HG02588 (cell line): ENCODE results near the gene PAQR9.
"Not testable (repeated sequence)": the region's sequence is repeated elsewhere in the genome, so short reads cannot be mapped to it uniquely, and the experiment has no call there.

ENCODE experiments used
- ATAC-seq: cut with Tn5 transposase; IDR thresholded peaks from one replicate; pipeline ENCODE4 v1.9.1; 2021; ENCODE audit warnings: mild to moderate bottlenecking, moderate library complexity; ENCODE audit not compliant: unreplicated experiment

PAQR9 gene, protein sequence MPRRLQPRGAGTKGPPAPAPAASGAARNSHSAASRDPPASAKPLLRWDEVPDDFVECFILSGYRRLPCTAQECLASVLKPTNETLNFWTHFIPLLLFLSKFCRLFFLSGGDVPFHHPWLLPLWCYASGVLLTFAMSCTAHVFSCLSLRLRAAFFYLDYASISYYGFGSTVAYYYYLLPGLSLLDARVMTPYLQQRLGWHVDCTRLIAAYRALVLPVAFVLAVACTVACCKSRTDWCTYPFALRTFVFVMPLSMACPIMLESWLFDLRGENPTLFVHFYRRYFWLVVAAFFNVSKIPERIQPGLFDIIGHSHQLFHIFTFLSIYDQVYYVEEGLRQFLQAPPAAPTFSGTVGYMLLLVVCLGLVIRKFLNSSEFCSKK

DNA sequence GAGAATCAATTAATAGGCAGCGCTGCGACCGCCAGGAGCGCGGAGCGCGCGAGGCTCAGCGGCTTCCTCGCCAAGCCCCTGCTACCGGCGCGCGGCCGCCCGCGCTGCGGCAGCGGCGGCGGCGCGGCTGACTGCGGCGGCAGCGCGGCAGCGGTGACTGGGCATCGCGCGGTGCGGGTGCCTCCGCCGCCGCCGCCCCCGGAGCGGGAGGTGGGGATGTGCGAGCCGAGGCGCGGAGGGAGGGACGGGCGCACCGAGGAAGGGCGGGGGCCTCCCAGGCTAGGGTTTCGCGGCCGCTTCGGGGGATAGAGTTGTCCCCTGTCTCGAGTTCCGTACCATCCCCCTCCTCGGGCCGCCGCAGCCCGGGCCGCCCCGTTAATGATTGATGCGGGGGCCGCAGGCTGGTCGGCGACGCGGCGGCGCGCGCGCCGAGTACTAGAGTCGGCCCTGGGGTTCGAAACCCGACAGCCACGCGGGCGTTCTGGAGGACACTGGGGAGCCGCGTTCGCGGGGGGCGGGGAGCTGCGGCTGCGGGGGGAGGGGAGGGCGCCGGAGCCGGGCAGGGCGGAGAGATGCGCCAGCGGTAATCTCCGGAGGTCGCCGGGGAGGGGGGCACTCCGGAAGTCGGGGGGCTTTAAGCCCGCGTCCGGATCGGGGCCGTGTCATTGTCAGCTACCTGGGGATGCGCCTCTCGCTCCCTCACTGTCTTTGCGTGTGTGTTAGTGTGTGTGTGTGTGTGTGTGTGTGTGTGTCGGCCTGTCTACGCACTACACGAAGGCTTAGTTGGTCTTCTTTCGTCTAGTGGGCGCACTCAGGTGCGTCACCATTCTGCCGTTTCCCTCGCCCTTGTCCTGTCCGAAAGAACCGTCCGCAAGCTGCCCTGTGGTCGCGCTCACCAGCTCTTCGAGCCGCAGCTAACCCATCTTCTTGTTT lies at the start of gene PAQR9:
TSS of gene PAQR9 (minus strand) at position 159 of the 933 bp plus-strand sequence. CDS start 338 bp downstream, outside the sequence.
- no peak for ATAC-seq

DNA sequence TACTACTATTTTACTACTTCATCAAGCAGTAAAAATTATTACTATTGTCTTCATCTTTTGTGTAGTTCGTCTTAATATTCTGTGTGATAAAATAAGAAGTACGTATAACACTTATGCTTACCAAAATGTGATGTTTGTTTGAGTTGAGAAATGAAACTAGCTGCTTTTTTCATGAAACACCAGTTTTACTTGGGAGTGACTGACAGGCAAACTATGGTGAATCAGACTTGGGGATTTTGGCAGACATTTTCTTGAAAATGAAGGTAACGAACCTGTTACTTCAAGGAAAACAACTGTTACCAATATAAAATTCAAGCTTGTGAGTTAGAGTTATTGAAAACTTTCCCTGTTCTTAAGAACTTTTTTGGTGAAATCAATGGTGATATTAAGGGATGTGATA lies 48.2 kb upstream of the PAQR9 start:
- no peak for ATAC-seq

DNA sequence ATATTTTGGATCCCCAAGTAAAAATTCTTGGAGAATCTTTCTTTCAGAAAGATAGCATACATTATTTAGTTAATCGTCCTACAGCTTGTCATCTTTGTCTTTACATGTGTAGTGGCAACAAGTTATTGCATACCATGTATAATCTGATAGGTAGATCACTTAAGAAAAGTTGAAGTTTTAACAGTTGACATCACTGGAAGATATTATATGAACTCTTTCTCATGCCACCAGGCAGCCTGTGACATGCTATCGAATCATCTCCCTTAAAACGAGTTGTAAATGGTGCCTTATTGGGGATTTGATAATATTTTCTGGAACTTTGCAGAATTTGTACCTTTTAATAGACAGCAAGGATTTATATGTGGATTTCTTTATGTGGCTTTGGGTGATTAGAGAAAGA lies 46.5 kb upstream of the PAQR9 start:
- no peak for ATAC-seq

DNA sequence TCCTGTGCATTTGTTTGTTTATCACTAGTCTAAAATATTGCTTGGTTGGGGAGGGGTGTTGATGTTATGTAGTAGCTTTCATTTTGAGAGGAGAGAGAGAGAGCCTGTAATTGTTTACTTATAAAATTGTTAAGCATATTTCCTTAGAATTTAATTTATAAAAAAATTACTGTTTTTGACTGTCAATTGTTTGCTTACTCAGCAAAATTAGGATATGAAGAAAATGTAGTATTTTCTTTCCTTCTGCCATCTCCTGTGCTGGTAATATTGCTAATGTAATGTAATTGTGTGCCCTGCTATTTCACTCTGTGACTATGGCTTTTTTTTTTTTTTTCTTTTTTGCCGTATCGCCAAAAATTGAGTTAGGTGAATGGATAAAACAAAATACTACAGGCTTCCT lies 41.3 kb upstream of the PAQR9 start:
- no peak for ATAC-seq

DNA sequence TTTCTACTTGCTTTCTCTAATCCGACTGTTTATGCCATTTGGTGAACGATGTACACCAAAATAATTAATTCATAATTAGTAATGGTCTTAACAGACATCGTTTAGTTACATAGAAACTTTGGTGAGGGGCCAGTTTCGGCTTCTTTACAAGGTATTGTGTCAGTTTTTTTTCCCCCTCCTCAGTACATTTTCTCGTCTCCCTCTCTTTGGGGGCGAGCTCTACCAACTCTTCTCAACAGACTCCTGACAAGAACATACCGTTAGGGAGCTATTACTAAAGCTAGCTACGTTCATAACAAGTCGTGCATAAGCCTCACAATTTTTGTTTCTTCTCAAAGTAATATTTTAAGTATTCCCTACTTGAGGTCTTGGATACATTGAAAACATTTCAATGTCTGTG lies 39.3 kb upstream of the PAQR9 start:
- no peak for ATAC-seq

DNA sequence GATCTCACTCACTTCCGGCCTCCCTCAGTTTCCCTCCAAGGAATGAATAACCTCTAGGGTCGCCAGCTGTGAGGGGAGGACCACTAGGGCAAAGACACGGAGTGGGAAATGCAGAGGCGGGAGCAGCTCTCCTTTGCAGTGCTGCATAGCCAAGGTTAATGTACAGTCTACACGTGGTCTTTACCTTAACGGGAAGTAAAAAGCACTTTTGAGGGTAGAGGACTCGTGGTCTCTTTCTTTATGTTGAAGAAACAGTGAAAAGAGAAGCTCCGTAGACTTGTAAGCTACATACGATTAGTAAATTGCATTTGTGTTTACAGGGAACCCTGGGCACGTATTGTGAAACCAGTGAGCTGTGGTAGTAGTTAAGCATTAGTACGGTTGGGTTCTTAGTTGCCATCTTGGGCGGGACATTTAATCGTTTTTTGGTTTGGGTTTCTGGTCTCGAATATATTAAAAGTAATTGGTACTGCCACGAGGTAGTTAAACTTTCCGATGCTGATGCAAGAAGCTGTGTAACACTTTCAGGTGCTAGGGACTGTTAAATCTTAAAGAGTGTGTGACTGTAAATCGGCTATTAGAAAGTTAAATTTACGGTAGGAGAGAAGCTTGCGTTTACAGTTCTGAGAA lies 38.7 kb upstream of the PAQR9 start:
- ATAC-seq: peak; percentile 21

DNA sequence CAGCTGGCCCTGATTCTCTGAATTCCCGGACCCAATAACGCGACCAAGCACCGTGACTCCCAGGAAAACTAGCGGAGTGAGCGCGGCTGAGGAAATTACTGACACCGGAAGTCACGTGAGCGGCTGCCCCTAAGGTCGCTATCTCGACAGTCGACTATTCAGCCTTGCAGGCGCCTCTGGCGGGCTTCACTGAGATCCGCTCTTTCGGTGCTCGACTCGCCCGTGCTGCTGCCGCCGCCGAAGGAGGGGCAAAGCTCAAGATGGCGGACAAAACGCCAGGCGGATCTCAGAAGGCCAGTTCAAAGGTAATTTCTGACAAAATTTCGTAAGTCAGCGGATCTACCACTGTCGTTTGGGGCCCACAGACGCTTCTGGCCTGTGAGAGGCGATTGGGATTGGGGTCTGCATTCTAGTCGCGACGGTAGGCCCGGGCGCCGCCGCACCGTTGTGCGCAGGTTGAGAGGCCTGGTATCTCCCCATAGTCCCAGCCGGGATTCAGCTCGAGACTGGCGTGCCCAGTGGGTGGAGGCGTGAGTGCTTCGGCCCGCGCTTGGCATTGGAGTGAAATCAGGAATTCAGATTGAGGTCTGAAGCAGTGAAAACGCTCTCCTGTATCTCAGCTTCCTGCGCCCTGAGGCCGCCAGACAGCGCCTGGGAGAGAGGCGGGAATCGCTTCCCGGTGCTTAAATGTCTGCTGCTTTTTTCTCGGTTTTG lies 38.1 kb upstream of the PAQR9 start, which contains the start of gene U2SURP:
TSS of gene U2SURP (plus strand) at position 202 of the 714 bp plus-strand sequence. CDS start at position 261, 59 bp downstream.
- ATAC-seq: peak; percentile 88

DNA sequence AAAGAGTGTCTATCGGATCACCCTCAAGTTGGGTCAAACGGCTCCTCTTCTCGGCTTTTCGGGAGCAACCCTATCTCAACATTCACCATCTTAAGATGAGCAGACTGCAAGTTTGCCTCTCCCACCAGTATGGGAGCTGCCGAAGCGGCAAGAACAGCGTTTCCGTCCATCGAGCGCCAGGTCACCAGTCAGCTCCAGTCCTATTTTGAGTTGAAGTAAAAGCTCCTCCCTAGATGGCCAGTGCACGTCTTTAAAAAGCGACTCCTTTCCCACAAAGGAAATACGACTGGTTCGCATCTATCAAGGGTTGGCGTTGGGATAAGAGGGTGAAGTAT lies 37.5 kb upstream of the PAQR9 start:
- ATAC-seq: peak; percentile 67

DNA sequence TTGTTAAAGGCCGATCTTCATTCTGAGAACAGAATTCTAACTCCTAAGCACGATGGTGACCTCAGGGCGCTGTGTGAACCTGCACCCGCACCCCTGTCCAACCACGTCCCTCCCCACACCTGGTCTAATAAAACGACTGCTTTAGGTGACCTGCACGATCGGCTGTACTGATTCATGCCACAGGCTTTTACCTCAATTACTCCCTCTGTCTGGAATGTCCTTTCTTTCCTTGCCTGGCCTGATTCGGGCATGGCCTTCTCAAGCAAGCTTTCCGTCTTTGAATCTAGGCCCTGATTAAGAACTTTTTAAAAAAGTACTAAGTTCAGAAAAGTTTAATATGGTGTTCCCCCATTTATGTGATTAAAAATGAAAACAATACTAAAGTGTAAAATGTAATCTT lies 37.1 kb upstream of the PAQR9 start:
- ATAC-seq: no peak

DNA sequence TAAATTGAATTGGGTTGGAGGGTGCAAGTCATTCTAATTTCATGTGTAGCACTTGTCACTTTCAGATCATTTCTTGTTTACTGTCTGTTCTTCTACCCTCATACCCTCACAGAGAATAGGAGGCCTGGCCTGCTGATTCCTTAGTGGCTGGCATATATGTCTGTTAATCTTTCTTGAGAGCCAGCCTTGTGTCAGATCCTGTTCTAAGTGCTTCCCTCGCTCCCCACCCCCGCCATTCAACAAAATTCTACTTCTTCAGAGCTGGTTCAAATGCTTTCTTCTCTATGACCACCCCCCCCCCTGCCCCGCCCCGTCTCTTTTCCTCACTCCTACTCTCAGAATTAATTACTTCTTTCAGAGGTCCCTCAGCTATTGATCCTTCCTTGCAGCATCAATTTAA lies 36.4 kb upstream of the PAQR9 start:
- no peak for ATAC-seq

DNA sequence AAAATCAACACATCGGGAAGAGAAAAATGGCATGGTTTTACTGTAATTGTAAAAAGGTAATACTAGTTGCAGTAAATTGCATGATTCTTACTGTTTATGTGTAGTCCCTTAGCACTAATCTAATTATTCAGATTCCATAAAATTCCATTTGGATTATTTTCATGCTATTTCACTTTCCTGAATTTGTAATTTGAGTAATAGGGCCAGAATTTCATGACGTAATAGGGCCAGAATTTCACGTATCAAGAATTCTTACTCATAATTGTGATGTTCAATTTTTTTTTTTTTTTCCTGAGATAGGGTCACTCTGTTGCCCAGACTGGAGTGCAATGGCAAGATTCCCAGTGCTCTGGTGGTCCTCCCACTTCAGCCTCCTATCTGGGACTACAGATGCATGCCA lies 35.0 kb upstream of the PAQR9 start:
- no peak for ATAC-seq

DNA sequence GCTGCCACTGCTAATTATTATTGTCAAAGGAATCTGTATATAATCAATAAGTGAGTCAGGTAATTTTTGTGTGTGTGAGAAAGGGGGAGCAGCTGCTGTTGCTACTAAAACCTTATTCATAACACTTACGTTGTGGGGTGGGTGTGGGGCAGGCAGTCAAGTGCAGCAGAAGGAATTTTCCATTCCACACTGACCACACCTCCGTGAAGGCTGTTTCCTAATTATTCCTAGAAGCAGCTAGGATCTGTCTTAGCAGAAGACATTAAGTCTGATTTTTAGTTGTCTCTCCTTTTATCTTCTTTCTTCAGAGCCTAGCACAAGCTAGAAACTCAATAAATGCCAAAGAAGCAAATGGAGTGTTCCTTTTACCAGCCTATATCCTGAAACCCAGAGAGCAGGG lies 33.9 kb upstream of the PAQR9 start:
- ATAC-seq: no peak

DNA sequence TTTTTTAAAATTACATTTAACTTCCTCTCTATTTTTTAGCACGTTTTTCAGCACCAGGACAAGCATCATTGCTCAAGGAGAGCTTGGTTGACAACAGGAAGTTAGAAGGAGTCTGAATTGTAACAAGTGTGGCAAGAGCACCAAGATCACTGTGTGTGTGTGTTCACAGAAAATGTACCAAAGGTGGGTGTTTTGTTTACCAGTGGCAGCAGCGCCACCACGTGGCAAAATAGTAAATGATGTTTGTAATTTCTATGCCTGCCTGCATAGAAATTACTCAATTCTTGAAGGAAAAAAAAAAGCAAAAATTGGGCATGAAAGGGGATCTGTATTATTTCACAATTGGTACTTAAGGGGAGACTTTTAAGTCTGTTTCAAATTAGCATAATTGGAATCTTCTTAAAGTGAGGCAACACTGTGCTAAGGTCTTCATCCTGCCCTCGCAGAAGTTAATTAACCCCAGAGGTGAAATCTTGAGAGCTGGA lies 30.5 kb upstream of the PAQR9 start:
- peak; percentile 73 for ATAC-seq

DNA sequence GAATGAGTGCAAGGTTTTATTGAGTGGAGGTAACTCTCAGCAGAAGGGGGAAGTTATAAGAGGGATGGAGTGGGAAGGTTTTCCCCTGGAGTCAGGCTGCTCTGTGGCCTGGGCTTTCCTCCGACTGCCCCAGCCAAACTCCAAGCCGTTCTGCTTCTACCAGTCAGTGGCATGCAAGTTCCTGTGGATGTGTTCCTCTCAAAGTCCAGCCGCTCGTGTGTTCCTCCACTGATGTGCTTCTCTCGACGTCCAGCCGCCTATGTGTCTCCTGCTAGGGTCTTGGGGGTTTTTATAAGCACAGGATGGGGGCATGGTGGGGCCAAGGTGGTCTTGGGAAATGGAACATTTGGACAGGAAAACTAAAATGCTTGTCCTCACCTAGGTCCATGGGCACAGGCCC lies 28.8 kb upstream of the PAQR9 start:
- ATAC-seq: no peak

DNA sequence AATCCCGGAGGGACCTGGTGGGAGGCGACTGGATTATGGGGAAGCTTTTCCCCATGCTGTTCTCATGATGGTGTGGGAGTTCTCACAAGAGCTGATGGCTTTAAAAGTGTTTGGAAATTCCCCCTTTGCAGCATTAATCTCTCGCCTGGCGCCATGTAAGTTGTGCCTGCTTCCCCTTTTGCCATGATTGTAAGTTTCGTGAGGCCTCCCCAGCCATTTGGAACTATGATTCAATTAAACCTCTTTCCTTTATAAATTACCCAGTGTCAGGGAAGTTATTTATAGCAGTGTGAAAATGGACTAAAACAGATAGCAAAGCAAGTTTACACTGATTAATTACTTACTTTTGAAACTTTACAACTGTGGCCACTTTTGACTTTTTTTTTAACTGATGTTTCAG lies 27.2 kb upstream of the PAQR9 start:
- no peak for ATAC-seq

DNA sequence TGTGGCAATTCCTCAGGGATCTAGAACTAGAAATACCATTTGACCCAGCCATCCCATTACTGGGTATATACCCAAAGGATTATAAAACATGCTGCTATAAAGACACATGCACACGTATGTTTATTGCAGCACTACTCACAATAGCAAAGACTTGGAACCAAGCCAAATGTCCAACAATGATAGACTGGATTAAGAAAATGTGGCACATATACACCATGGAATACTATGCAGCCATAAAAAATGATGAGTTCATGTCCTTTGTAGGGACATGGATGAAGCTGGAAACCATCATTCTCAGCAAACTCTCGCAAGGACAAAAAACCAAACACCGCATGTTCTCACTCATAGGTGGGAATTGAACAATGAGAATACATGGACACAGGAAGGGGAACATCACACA lies 25.4 kb upstream of the PAQR9 start:
- not testable (repeated sequence) for ATAC-seq

DNA sequence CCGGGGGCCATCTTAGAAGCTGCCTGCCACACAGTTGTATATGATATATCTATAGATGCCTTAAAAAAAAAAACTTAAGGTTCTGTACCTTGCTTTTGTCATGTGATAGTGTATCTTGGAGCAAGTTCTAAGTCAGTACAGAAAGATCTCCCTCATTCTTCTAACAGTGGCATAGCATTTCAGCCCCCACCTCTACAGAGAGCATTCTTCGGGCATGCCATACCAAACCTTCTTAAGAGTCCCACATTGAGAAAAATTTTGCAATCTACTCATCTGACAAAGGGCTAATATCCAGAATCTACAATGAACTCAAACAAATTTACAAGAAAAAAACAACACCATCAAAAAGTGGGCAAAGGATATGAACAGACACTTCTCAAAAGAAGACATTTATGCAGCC lies 24.7 kb upstream of the PAQR9 start:
- ATAC-seq: not testable (repeated sequence)

DNA sequence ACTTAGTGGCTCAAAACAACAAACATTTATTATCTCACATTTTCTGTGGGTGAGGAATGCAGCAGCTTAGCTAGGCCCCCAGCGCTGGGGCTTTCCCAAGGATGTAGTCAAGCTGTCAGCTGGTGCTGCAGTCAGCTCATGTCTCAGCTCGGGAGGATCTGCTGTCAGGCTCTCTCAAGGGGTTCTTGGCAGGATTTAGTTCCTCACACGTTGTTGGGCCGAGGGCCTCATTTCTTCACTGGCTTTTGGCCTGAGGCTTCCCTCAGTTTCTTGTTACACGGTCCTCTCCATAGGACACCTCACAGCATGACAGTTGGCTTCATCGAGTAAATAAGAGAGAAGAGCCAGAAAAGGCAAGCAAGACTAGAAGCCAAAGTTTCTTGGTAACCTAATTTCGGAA lies 24.2 kb upstream of the PAQR9 start:
- ATAC-seq: peak; percentile 77

DNA sequence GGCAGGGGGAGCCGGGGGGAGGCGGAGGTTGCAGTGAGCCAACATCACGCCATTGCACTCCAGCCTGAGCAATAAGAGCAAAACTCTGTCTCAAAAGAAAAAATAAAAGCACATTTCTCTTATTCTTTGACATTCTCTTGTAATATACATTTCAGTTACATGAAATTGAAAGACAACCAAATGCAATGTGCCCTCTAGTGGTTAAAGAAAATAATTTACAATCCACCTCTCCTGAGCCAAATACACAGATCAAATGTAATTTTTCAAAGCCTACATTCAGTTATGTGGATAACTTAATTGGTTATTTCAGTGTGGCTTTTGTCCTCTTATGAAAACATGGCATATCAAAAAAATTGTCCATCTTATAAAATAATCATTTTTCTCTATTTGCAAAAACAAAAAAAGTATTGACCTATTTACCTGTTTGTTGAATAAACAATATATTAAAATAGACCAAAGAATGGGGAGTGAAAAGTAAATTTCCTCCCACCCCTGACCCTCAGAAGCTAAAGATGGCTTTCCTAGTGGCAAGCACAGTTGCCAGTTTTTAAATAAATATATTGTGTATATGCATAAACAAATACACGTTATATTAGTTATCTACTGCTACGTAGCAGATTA lies 23.7 kb upstream of the PAQR9 start:
- peak; percentile 47 for ATAC-seq

DNA sequence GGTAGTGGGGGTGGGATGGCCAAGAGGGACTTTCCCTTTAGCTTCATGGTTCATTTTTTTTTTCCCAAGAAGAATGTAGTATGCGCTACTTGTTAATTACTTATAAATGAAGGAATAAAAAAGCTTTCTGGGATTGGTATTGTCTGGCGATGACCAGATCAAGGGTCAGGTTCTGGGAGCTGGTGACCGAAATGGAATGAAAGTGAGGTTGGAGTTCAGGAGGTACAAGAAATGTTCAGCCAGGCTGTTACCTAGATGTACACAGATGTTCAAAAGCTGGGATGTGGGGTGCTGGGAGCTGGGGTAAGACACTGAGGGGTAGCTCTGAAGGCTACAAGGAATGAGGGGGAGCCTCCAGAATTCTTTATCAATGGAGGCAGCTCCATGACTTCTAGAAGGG lies 20.8 kb upstream of the PAQR9 start:
- ATAC-seq: no peak
